ENCODE data around the gene PON2. TPM values are rescaled to one million over a fixed set of nuclear protein-coding genes. Genes with fewer than 3 reads are reported as not detected.

The PON2 gene
- total RNA-seq, 1 donor from 2014 or later, result 152 TPM

GRCh38 chr7:95357623-95358022 is 77.2 kb downstream of the PON2 start:
- peaks cover 2% of the 10 kb centered on the region for H3K9me3 ChIP-seq (ENCODE audit: insufficient read depth, low read depth, low read length)
- no peak overlapping the region for H3K4me3 ChIP-seq (ENCODE audit: insufficient read depth, low read depth, low read length)
- Mint-ChIP-seq H3K27ac (ENCODE audit: unreplicated experiment) (no peak overlapping the region), H3K27me3 (ENCODE audit: low read depth, unreplicated experiment) (no peaks in the 10 kb centered on the region), H3K36me3 (ENCODE audit: low read depth, unreplicated experiment) (no peaks in the 10 kb centered on the region), H3K4me3 (ENCODE audit: unreplicated experiment) (no peak overlapping the region), H3K4me1 (ENCODE audit: low read depth, unreplicated experiment) (peaks cover 4% of the 10 kb centered on the region), H3K9me3 (ENCODE audit: unreplicated experiment) (peaks cover 3% of the 10 kb centered on the region)
- no peaks in the 10 kb centered on the region for H3K36me3 ChIP-seq (ENCODE audit: insufficient read depth, low read length)
- H2AFZ ChIP-seq (ENCODE audit: low read depth, low read length), result no peak overlapping the region
- no peak overlapping the region for H3K4me2 ChIP-seq (ENCODE audit: low read length)
- H3K79me2 ChIP-seq (ENCODE audit: insufficient read depth, low read length), result no peaks in the 10 kb centered on the region
- no peak overlapping the region for H3K27ac ChIP-seq (ENCODE audit: low read depth, low read length)
- no peaks in the 10 kb centered on the region for H3K27me3 ChIP-seq (ENCODE audit: insufficient read depth, low read length)
- no peaks in the 10 kb centered on the region for H3K4me1 ChIP-seq (ENCODE audit: insufficient read depth, low read length)
- DNase-seq (ENCODE audit: low read depth), result no peak
- no peaks in the 10 kb centered on the region for H4K20me1 ChIP-seq (ENCODE audit: insufficient read depth, low read length)
- FAIRE-seq, result no peak
- TF ChIP-seq CTCF (IDR thresholded peaks at IDR 0.05; ENCODE audit: insufficient read depth, low read depth, low read length), result no peak
- no peak for TF ChIP-seq EZH2 (IDR thresholded peaks at IDR 0.05; ENCODE audit: insufficient read depth, low read length)
- H3K9ac ChIP-seq (ENCODE audit: low read length), result no peak overlapping the region

Other genes starting within 250 kb of the PON2 start
- 0.99 and 1.00 TPM in 2 replicates for gene PON1, start 110.5 kb downstream of the PON2 start, total RNA-seq
- gene PON3, start 38.7 kb downstream of the PON2 start, total RNA-seq, result not detected in 2 replicates
- gene ASB4, start 50.9 kb upstream of the PON2 start, total RNA-seq, result not detected in 2 replicates
- 0.29 and 0.34 TPM in 2 replicates for gene PDK4, start 161.5 kb upstream of the PON2 start, total RNA-seq

Measured in astrocyte (in vitro differentiated cells and primary cell).